IMR-90 (cell line): Measurements from ENCODE around the gene ZBTB3. TPM values are rescaled to one million over a fixed set of nuclear protein-coding genes. Genes with fewer than 3 reads are reported as not detected.

ENCODE experiments used
- ATAC-seq: fragments of 200-7000 bp; cut with Tn5 transposase; 2 replicates; pipeline ENCODE4 v1.9.1; 2020; ENCODE audit warnings: low read depth, mild to moderate bottlenecking, moderate library complexity
- BruUV-seq: library from RNA; stranded (reverse); fragments of 400-500 nt; replicated peaks from 2 replicates; lab custom pipeline; 2021; lab: Mats Ljungman, UMichigan
- CTCF ChIA-PET: fragments of 300-600 bp; formaldehyde crosslinking; extraction: SDS; loops from one replicate; lab custom pipeline; 2021; ENCODE audit warnings: antibody characterized with exemption; lab: Yijun Ruan, JAX
- POLR2A ChIA-PET: fragments of 300-600 bp; sonication (Branson Sonifier 250); formaldehyde crosslinking; loops from one replicate; lab custom pipeline; 2022; ENCODE audit warnings: antibody characterized with exemption; ENCODE audit not compliant: unreplicated experiment; lab: Charles Lee
- DNase-seq: peaks from one replicate; pipeline ENCODE4 v3.0.0; 2013
- H2AFZ ChIP-seq: replicated peaks from 2 replicates; pipeline ENCODE3; 2013; ENCODE audit warnings: low read length, mild to moderate bottlenecking; ENCODE audit not compliant: poor library complexity
- H2AK5ac ChIP-seq: 2 replicates; pipeline ENCODE4 v1.6.1; 2013; ENCODE audit warnings: low read depth, low read length, inconsistent platforms
- H2AK9ac ChIP-seq: replicated peaks from 2 replicates; pipeline ENCODE3; 2013; ENCODE audit warnings: mild to moderate bottlenecking, low read depth, low read length, moderate library complexity; ENCODE audit not compliant: poor library complexity
- H2BK120ac ChIP-seq: 2 replicates; pipeline ENCODE4 v1.6.1; 2013; ENCODE audit warnings: low read depth, low read length, inconsistent platforms
- H2BK15ac ChIP-seq: 3 replicates; pipeline ENCODE4 v1.6.1; 2013; ENCODE audit warnings: low read depth, low read length, inconsistent platforms
- H2BK20ac ChIP-seq: 2 replicates; pipeline ENCODE4 v1.6.1; 2013; ENCODE audit warnings: low read depth, mild to moderate bottlenecking, inconsistent platforms, low read length, moderate library complexity
- H2BK5ac ChIP-seq: 2 replicates; pipeline ENCODE4 v1.6.1; 2013; ENCODE audit warnings: mild to moderate bottlenecking, low read depth, low read length, inconsistent platforms; ENCODE audit not compliant: poor library complexity, severe bottlenecking
- H3K14ac ChIP-seq: replicated peaks from 2 replicates; pipeline ENCODE4 v1.6.1; 2013; ENCODE audit warnings: low read depth, low read length, inconsistent platforms
- H3K18ac ChIP-seq: 2 replicates; pipeline ENCODE4 v1.6.1; 2013; ENCODE audit warnings: low read depth, low read length, control low read depth
- H3K23ac ChIP-seq: 2 replicates; pipeline ENCODE4 v1.6.1; 2013; ENCODE audit warnings: low read depth, low read length, inconsistent platforms
- H3K27ac ChIP-seq: 2 replicates; pipeline ENCODE4 v1.5.1; 2013; ENCODE audit warnings: mild to moderate bottlenecking, control low read depth, low read length; ENCODE audit not compliant: insufficient read depth
- H3K27me3 ChIP-seq: 2 replicates; pipeline ENCODE4 v1.6.1; 2013; ENCODE audit warnings: low read length; ENCODE audit not compliant: control insufficient read depth, insufficient read depth
- H3K36me3 ChIP-seq: 2 replicates; pipeline ENCODE4 v1.6.1; 2013; ENCODE audit warnings: low read length, mixed read lengths; ENCODE audit not compliant: control insufficient read depth, insufficient read depth
- H3K4ac ChIP-seq: 2 replicates; pipeline ENCODE4 v1.6.1; 2013; ENCODE audit warnings: low read depth, low read length, inconsistent platforms
- H3K4me1 ChIP-seq: 2 replicates; pipeline ENCODE4 v1.6.1; 2013; ENCODE audit warnings: low read length, mixed read lengths; ENCODE audit not compliant: control insufficient read depth, insufficient read depth
- H3K4me2 ChIP-seq: 2 replicates; pipeline ENCODE4 v1.6.1; 2013; ENCODE audit warnings: low read depth, mild to moderate bottlenecking, control low read depth, low read length, moderate library complexity
- H3K4me3 ChIP-seq: 2 replicates; pipeline ENCODE4 v1.5.1; 2013; ENCODE audit warnings: low read depth, mild to moderate bottlenecking, control low read depth, low read length, moderate library complexity; ENCODE audit not compliant: insufficient read depth
- H3K56ac ChIP-seq: 2 replicates; pipeline ENCODE4 v1.6.1; 2013; ENCODE audit warnings: low read length, inconsistent platforms; ENCODE audit not compliant: insufficient read depth; ENCODE audit errors: extremely low read depth
- H3K79me1 ChIP-seq, 2 experiments: 2 replicates each; pipeline ENCODE4 v1.6.1; 2013; ENCODE audit warnings: low read length in 2 of 2, inconsistent platforms in 1 of 2, low read depth in 1 of 2
- H3K9ac ChIP-seq: 2 replicates; pipeline ENCODE4 v1.6.1; 2013; ENCODE audit warnings: low read depth, low read length, control low read depth
- H3K9me1 ChIP-seq: 2 replicates; pipeline ENCODE4 v1.6.1; 2013; ENCODE audit warnings: low read length, inconsistent platforms; ENCODE audit not compliant: insufficient read depth
- H3K9me3 ChIP-seq: 2 replicates; pipeline ENCODE4 v1.6.1; 2013; ENCODE audit warnings: low read length; ENCODE audit not compliant: control insufficient read depth, insufficient read depth
- H4K20me1 ChIP-seq: 2 replicates; pipeline ENCODE4 v1.6.1; 2013; ENCODE audit warnings: low read length, inconsistent platforms; ENCODE audit not compliant: insufficient read depth
- H4K5ac ChIP-seq: 2 replicates; pipeline ENCODE4 v1.6.1; 2013; ENCODE audit warnings: mild to moderate bottlenecking, low read depth, low read length, control low read depth
- H4K8ac ChIP-seq, 2 experiments: 2 replicates each; pipeline ENCODE4 v1.6.1; 2013; ENCODE audit warnings: low read depth in 2 of 2, low read length in 2 of 2, control low read depth in 1 of 2, inconsistent platforms in 1 of 2
- H4K91ac ChIP-seq: 2 replicates; pipeline ENCODE4 v1.6.1; 2013; ENCODE audit warnings: low read depth, low read length, inconsistent platforms; ENCODE audit not compliant: insufficient read depth
- MAZ ChIP-seq: IDR thresholded peaks from 2 replicates; pipeline ENCODE4 v1.6.1; 2012; ENCODE audit warnings: low read depth, mild to moderate bottlenecking, low read length, improper control_type of control experiment, moderate library complexity, borderline replicate concordance
- NFE2L2 ChIP-seq: fragments of 150-350 bp; IDR thresholded peaks from 2 replicates; pipeline ENCODE4 v1.6.1; 2016; ENCODE audit warnings: low read depth, mild to moderate bottlenecking, low read length
- WGBS, 2 experiments: methylation state at CpG; one replicate each; pipeline versions ENCODE4 v1.1.5 to v1.1.7; 2013; ENCODE audit warnings: missing lambda C conversion rate in 2 of 2; ENCODE audit not compliant: insufficient read length in 1 of 2; ENCODE audit errors: extremely low coverage in 2 of 2; 5-methylcytosine and 5-hydroxymethylcytosine counted together
- dilution Hi-C: fragments of 300-500 bp; cut with HindIII; formaldehyde crosslinking; loops from one replicate; pipeline ENCODE4 v1.14.3; 2018; ENCODE audit warnings: low sequenced_read_pairs; ENCODE audit not compliant: unreplicated experiment
- in situ Hi-C: fragments of 300-500 bp; cut with MboI; formaldehyde crosslinking; loops from 3 replicates; pipeline ENCODE4 v1.14.3; 2019; ENCODE audit warnings: low sequenced_read_pairs, inconsistent platforms, mixed read lengths
- intact Hi-C: fragments of 100-400 bp; cut with micrococcal nuclease; formaldehyde crosslinking; loops from 2 replicates; pipeline ENCODE4 v1.10.0; 2022
- polyA plus RNA-seq, 3 experiments: library from polyadenylated mRNA; depleted of rRNA; stranded (reverse); fragments of >200 nt; gene quantifications; 2 replicates each; pipeline ENCODE4 v1.2.3, GENCODE V29; 2012; ENCODE audit warnings: low replicate concordance in 1 of 3
- total RNA-seq: library from RNA; depleted of rRNA; stranded (reverse); fragments of >200 nt; gene quantifications from 2 replicates; pipeline ENCODE4 v1.2.3, GENCODE V29; 2012

Gene ZBTB3
- total and polyA plus RNA-seq, 2 of the 4 experiments (the other 2 are of a cell fraction): 3.4 to 8.1 TPM

DNA sequence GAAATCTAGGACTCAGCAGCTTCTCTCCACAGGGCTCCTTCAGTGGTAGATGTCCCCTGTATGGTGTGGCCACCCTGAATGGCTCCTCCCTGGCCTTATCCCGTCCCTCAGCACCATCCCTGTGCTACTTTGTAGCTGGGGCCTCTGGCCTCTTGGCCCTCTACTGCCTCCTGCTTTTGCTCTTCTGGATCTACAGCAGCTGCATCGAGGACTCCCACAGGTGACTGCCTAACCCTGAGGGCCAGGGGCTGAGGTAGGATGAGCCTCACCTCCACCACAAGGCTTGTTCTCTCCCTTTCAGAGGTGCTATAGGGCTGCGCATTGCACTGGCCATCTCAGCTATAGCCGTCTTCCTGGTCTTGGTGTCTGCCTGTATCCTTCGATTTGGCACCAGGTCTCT is 35.0 kb upstream of the ZBTB3 start:
- no peak overlapping the region for H3K18ac ChIP-seq
- no peak overlapping the region for H2AK9ac ChIP-seq
- H4K20me1 ChIP-seq: peaks cover 12% of the 10 kb centered on the region
- 0 out of 4 replicates have a peak overlapping the region, but pooled peaks of 1 of the 2 experiments have one; percentile 9 for H4K8ac ChIP-seq
- DNase-seq: no peak
- H3K27ac ChIP-seq: no peak overlapping the region
- H4K91ac ChIP-seq: no peak overlapping the region
- no peak overlapping the region for H3K14ac ChIP-seq
- POLR2A ChIA-PET: interaction anchor here (0.5 kb wide), 1 partner anchor 43 kb away, joined by 14 read pairs; the partner anchor contains the start of gene STX5
- no peak overlapping the region for H2BK120ac ChIP-seq
- no peak for ATAC-seq
- dilution Hi-C loops: no loop called here
- peaks cover 27% of the 10 kb centered on the region for H3K36me3 ChIP-seq
- no peak overlapping the region for H4K5ac ChIP-seq
- H3K9ac ChIP-seq: no peak overlapping the region
- no peaks in the 10 kb centered on the region for H3K9me3 ChIP-seq
- WGBS, 2 experiments: no CpG with 5 or more reads among the region's 5 CpGs
- H3K4me1 ChIP-seq: peaks cover 14% of the 10 kb centered on the region
- peaks cover 15 to 40% of the 10 kb centered on the region in 2 experiments; a peak in 3 of 4 replicates for H3K79me1 ChIP-seq
- H3K4me3 ChIP-seq: no peak overlapping the region
- H3K23ac ChIP-seq: peak overlapping the region; percentile 52
- no peak overlapping the region for H2BK5ac ChIP-seq
- no peak overlapping the region for H3K4me2 ChIP-seq
- no peak for TF ChIP-seq MAZ
- no peak for TF ChIP-seq NFE2L2
- no peak overlapping the region for H3K56ac ChIP-seq
- H3K4ac ChIP-seq: no peak overlapping the region
- in situ Hi-C loops: no loop called here
- no peak overlapping the region for H2AFZ ChIP-seq
- no TSS peak for BruUV-seq
- no peaks in the 10 kb centered on the region for H3K9me1 ChIP-seq
- no peak overlapping the region for H2BK15ac ChIP-seq
- intact Hi-C loops: loop anchor here (5.0 kb wide), 1 partner anchor 93 kb away; the partner anchor contains the start of gene SLC3A2
- CTCF ChIA-PET: no interaction called here
- no peaks in the 10 kb centered on the region for H3K27me3 ChIP-seq
- no peak overlapping the region for H2BK20ac ChIP-seq
- H2AK5ac ChIP-seq: no peak overlapping the region; the same call in 1 of the 2 replicates
